Ramos (cell line): ENCODE results near the gene TGFB2.

Source experiments
- in situ Hi-C: fragments of 300-500 bp; cut with MboI; formaldehyde crosslinking; loops from one replicate; pipeline ENCODE4 v1.14.3; 2022; ENCODE audit warnings: low sequenced_read_pairs; ENCODE audit not compliant: unreplicated experiment

The TGFB2 gene

DNA sequence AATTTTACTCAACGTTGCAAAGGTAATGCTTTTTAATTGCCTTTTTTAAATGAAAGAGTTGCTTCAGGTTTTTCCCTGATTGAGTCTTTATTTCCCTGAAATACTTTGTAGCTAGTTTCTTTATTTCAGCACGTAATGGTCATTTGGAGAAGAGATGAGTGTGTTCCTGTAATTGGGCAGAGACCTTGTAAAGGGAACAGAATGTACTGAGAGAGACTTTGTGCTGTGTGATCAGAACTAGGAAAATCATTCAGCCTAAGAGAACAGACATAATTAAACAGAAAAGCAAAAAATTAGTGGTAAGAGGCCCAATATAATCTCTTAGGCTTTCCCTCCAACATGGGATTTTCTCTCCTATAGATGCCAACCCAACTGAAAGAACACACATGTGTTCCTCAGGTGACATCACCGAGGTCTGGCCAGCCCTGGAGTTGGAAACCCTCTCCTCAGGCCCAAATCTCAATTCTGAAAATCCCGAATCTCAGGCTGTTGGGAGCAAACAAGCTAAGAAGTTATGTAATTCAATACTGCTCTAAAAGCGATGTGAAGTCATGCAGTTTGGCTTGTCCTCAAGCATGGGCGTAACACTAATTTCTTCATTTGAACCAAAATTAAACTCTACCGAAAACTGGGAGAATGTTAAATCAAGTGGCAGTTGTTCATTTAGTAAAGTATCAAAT lies 102.0 kb downstream of the TGFB2 start:
- in situ Hi-C loops, result no loop called here

DNA sequence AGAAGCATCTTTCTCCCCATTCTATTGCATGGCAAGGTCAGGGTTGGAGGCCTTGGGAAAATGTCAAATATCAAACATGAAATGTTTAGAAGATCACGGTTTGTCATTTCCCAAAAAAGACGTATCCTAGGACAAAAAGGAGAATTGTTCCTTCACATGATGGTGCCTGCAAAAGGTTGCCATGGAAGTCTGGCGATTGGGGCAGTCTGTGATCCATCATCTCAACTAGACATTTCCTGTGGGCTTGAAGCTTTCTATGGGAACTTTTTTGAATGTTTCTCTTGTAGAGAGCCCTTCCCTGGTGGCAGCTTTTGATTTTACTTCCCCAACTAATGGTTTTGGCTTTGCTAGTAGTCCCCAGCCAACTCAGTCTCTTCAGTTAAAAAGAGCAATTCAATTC lies 106.3 kb downstream of the TGFB2 start:
- in situ Hi-C loops, result no loop called here

DNA sequence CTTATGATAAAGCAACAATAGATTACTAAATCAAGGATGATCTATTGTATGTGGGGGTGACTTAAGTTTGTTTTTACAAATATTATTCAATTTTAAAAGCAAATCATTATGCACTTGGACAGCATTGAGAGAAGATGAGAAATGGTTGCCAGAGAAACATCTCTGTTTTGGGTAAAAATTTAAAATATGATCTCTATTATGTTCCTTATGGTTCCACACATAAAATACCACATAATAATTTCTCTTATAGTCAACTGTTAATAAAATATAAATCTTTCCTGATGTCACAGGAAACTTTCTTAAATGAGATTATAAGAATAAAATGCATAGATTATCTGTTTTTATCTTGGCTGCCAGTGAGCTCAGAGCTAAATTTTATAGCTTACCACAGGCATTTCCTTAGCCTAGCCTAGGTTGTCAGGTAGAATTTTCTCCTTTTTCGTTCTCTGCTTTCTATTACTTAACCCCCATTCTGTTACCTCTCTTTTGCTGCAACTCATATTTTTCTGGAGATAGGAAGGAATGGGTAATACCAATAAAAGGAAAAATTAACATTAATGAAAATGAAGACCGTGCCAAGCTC lies 109.7 kb downstream of the TGFB2 start:
- in situ Hi-C loops, result no loop called here

DNA sequence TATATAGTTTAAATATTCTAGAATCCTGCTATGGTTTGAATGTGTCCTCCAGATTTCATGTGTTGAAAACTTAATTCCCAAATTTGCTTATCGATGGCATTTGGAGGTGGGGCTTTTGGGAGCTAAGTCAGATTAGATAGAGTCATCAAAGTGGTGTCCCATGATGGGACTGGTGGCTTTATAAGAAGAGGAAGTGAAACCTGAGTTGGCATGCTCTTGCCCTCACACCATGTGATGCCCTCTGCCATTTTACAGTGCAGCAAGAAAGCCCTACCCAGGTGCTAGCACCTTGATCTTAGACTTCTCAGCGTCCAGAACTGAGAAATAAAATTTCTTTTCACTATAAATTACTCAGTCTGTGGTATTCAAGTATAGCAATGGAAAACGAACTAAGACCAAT lies 111.3 kb downstream of the TGFB2 start:
- in situ Hi-C loops, result no loop called here

DNA sequence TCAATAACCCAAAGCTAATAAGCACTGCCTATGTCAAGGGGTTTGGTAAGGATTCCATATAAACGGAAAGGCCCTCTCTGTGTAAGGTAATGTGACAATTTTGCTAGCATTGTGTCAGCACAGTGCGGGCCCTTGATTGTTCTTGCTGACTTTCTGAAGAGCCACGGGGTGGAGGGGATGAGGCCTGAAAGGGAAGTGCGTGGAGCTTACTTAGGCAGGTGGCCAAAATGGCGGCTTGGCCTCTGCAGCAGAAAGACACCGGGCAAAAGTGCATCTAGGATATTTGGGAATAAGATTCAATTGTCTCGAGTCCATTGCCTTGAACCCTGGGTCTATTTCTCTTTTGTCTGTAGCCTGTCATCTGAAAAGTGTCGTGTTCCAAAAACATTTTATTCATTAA lies 114.3 kb downstream of the TGFB2 start:
- in situ Hi-C loops, result no loop called here

DNA sequence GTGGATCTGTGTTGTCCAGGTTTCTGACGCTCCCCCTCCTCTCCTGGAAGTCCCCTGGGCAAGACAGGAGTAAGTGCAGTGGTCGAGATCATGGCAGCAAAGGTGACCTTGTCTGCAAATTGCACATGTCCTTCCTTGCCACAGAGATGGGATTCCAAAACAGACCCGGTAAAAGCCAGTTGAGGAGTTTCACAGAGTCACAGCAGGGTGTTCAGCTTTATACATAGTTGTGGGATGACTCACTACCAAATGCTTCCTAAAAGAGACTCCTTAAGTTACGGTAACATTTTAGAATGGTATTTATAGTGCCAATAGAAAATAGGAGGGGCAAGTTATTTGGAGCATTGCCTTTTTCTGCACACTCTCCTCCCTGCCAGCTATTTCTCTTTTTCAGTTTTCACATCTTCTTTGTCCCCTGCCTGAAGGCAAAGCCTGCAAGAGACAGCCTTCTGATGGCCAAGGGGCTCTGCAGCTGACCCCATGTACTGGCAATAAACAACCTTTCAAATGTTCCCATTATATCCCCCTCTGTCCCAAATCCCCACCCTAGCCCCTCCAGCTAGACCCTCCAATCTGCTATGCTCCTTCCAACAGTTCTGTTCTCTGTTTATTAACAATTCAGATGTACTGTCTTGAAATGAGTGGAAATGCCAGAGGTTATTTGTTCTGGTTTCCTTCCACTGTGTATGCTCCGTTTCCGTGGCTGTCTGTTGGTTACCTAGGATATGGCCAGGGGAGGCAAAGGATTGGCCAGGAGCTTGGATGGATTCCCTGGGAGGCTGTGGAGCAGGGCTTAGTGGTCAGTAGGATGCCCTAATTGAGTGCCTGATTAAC lies 115.0 kb downstream of the TGFB2 start:
- in situ Hi-C loops, result no loop called here

DNA sequence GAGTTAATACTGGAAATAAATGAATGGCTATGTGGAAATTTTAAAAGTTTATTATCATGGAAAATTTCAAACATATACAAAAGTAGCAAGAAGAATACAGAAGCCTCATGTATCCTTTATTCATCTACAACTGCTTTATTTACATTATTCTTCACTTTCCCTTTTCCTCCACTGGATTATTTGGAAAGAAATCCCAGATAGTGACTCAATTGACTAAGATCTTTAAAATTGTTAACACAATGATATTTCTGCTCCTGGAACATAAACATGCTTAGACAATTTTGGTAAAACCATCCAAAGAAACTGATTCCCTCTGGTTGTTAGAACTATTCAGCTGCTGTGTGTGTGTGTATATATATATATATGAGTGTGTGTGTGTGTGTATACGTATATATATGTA lies 116.2 kb downstream of the TGFB2 start:
- in situ Hi-C loops, result no loop called here

DNA sequence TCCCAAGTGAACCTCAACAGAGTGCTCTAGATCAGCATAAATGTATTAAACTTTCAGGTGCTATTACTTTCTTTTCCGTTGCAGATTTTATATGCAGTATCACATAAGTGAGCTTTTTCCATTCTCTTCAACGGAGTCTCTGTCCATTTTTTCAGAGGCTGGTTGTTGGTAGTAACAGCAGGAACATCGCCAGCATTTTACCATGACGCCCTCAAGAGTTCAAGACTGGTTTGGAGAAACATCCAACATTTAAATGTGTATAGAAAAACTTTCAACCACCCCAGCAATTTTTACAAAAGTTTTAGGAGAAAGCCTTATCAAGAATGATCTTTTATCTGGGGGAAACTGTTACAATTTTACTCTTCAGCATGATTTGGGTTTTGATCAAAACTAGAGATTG lies 117.0 kb downstream of the TGFB2 start:
- in situ Hi-C loops, result no loop called here

DNA sequence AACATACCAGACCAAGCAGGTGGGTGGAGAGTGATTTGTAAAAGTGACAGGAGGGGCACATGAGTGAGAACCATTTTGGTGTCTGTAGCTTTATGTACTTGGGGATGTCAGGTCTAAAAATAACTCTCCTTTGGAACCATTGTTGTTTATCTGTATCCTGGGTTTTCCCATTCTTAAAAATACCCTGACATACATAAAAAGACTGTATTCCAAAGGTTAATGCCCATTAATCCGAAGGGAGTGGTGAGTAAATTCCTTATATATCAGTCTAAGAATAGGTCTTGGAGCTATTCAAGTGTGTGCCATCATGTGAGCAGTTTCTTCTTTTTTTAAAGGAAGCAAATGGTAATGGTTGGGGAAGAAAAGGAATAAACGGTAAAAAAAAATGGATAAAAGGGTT lies 117.5 kb downstream of the TGFB2 start:
- in situ Hi-C loops, result no loop called here

DNA sequence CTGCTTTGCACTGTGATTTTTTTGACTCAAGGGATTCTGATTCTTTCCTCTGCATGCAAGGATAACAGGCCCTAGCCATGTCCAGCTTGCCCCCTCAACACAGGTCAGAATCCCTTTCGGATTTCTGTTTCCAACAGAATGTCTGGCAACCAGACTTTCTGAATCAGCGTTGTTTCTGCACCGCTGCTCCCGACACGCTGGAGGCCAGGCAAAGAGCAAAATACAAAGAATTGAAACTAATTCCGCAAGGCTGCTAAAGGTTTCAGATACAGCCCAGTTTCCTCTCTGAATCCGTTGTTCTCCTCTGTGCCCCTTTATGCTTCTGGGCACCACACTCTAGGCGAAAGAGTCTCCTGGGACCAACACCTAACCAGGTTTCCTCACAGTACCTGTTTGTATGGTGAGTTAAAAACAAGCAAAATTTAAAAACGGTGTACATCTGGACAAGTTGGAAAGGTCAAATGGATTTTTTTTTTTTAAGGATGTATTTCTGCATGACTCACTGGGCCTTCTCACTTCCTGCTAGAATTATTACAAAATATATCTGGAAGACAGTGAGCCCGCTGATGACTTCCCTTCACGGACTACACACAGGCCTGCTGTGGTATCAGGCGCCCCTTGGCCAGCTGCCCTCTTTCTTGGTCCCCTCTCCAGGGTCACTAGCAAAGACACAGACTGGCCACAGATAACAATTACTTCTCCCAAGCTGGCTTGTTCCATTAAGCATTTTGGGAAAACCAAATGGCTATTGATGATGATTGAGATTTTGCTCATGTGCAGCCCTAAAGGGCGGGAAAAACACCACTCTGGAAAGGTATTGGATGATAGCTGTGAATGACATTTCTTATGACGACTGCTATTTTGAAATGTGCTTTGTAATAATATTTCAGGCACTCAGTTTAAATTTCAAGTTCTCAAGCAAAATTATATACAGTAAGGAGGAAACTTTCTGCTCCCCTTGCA lies 118.3 kb downstream of the TGFB2 start:
- in situ Hi-C loops, result no loop called here

DNA sequence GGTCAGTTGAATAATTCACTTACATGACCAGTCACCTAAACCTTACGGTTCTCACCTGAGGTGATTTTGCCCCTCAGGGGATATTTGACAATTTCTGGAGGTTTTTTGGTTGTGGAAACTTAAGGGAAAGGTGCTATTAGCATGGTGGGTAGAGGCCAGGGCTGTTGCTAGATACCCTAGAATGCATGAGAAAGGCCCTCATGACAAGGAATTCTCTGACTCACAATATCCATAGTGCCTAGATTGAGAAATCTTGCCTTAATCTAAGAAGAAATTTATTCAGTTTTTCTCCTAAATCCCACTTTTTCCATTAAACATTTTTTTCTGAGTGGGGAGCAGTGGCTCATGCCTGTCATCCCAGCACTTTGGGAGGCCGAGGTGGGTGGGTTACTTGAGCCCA lies 119.7 kb downstream of the TGFB2 start:
- in situ Hi-C loops, result no loop called here

DNA sequence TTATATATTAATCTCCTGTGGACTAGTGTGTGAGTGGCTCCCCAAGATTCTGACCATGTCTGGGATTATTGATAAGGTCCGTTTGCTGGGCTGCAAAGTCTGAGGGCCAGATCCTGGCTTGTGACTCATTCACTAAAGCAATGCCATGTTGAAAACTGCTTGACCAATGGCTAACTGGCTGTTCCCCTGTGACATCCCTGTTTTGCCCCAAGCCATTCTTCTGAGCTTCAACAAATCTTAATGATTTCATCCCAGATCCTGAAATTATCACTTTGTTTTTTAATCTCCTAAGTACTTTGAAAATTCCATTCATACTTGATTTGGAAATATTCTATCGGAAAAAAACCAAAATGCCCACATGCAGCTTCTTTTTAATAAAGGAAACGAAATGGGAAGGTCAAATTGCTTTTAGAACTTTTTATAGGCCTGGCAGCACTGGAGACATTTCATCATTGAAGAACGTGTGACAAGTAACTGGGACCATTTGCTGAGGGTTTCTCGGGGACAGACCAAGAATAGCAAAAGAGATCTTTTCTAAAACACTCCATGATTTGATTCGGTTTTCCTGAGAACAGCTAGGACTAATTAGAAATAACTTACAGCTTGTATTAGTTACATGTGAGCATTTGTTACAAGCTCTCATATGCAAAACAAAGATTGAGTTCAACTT lies 121.3 kb downstream of the TGFB2 start:
- in situ Hi-C loops, result no loop called here

DNA sequence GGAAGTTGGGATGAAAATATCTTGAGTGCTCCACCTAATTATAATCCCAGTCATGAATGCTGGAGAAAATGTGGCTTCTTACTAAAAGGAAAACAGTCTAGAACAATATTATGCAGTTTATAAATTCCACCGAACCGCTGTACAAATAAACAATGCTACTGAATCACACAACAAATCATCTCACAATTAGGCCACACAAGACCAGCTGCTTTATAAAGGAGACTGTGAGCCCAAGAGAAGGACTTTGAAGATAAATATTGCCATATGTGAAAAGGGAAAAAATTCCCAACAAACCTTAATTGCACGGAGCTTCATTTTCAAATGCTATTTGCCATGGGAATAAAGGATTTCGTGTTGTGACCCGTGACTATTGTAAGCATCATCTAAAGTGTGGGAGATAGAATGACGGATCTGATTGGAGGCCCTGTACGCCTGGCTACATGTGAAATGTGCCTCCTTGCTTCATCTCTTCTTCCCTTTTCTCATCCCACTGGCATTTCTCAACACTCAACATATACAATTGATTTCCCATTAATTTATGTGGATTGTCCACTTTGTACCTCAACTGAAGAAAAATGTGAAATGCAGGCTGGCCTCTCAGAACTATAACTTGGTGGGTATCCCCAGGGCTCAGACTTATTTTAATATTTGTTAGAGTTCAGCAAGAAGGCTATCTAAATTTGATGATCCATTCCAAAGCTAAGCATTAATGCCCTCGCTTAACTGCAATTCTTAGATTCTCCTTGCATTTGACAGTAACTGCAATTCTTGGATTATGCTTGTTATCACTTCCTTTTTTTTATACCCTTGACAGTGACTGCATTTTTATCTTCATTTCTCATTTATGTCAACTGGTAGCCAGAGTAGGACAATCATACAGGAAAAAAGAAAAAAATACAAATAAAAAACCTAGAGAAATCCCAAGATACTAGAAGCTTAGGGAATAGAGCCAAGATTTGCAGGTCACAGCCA lies 122.3 kb downstream of the TGFB2 start:
- in situ Hi-C loops, result no loop called here

DNA sequence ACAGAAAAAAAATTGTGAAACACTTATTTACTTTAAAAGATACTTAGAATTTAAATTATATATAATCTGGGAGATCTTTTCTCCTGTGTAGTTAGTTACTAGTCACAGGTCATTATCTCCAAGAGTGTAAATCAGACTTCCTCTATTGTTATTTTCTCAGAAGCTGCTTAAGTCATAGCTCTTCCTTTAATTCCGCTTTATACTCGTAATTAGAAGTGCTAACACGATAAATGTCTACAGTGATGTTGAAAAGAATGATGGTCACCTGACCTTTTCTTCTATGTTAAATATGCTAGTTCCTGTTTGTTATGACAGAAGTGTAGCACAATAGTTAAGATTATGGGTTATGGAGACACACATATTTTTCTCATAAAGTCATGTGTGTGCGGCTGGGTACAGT lies 123.6 kb downstream of the TGFB2 start:
- in situ Hi-C loops, result no loop called here

DNA sequence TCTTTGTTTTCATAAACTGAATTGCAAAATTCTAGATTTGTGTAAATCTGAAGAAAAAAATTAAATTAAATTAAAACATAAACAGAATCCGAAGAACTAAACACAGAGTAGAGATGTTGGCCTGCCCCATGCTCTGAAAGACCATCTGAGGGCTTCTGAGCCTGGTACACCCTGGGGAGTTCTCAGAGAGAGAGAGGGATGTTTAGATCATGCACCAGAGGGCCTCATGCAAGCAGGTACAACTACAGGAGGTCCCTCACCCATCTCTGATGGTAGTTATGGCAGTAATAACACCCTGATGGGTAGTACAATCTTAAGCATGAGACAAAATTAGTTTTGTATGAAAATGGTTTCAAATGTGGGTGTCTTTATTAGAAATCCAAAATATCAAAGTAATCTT lies 127.7 kb downstream of the TGFB2 start:
- in situ Hi-C loops, result no loop called here

DNA sequence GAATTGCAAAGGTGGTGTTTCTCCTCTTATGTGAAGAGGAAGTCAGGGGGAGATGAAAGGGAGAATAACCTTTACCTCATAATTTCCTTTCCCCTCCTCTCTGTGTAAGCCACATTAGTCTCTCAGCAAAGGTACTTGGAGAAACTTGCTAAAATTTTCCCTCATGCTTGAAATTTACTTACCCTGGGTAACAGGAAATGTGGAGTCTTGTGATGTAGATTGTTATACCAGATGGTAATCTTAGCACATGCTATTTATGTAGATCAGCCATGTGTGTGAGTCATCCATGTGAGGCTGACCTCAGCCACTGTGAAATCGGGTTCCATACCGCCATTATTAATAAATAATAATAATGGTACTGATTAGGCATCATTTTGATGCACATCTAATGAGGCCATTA lies 128.4 kb downstream of the TGFB2 start:
- in situ Hi-C loops, result no loop called here

DNA sequence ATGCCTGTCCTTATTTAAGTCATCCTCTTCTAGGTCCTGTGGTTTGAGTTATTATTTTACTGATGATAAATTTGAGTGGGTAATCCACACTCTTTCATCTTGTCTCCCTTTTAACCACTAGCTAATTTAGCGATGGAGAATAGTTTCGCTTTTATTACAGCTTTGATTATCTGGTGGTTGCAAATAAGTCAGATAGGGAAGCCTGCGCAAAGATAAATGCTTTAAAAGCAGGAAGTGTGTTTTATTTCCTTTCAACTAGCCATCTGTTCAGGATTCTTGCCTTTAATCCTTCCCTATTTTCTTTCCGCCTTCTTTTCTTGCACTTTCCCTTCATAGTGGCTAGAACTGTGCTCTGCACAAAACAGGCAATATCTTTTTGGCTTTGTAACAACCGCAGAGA lies 129.0 kb downstream of the TGFB2 start:
- in situ Hi-C loops, result no loop called here

DNA sequence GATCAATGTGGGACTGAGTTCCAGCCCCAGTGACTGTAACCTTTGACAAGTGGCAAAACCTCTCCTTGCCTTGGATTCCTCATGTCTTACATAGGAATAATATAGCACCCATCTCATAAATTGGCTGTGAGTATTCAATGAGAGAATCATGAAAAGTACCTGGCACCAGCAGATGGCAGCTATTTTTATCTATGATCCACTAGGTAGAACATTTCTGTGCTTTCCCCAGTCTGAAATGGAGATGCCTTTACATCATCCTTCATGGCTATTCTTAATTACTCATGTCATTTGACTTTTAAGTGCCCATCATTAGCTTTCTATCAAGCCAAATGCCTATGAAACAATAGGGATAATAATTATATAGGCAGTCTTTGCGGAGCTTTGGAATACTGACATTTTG lies 130.1 kb downstream of the TGFB2 start:
- in situ Hi-C loops, result no loop called here

DNA sequence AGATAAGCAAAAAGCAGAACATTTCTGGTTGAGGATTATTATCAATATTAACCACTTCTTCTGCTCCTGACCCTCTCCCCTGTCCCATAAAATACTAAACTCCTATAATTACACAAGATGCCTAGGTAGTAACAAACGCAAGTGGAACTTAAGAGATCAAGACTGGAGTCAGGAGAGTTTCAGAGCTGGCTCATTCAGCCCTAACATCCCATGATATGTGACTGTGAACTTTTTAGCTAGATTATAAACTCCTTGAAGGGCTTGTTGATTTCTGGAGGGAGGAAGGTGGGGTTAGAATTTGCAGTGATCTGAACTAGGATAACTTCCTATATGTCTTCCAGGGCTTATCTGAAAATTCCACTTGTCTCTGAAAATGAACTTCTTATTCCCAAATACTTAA lies 130.6 kb downstream of the TGFB2 start:
- in situ Hi-C loops, result no loop called here
